ENCODE measurements around the gene SPTAN1.

DNA sequence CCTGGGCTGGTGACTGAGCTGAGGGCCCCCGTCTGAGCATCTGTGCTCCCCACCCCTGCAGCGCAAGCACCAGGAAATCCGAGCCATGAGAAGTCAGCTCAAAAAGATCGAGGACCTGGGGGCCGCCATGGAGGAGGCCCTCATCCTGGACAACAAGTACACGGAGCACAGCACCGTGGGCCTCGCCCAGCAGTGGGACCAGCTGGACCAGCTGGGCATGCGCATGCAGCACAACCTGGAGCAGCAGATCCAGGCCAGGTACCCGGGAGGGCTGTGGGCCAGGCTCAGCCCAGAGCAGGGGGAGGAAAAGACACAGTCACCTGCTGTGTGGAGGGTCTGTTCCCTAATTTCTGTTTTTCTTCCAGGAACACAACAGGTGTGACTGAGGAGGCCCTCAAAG lies 79.7 kb downstream of the SPTAN1 start:
- no peak for TF ChIP-seq POLR2A (IDR thresholded peaks at IDR 0.05)
- TF ChIP-seq, protein P1, sequence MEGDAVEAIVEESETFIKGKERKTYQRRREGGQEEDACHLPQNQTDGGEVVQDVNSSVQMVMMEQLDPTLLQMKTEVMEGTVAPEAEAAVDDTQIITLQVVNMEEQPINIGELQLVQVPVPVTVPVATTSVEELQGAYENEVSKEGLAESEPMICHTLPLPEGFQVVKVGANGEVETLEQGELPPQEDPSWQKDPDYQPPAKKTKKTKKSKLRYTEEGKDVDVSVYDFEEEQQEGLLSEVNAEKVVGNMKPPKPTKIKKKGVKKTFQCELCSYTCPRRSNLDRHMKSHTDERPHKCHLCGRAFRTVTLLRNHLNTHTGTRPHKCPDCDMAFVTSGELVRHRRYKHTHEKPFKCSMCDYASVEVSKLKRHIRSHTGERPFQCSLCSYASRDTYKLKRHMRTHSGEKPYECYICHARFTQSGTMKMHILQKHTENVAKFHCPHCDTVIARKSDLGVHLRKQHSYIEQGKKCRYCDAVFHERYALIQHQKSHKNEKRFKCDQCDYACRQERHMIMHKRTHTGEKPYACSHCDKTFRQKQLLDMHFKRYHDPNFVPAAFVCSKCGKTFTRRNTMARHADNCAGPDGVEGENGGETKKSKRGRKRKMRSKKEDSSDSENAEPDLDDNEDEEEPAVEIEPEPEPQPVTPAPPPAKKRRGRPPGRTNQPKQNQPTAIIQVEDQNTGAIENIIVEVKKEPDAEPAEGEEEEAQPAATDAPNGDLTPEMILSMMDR (IDR thresholded peaks at IDR 0.05) = no peak
